K562 (cell line): ENCODE data around the gene SCG3. TPM values are rescaled to one million over a fixed set of nuclear protein-coding genes. Genes with fewer than 3 reads are reported as not detected.
A peak's percentile ranks its signal among the peaks of the same experiment; 100 is the strongest.

ENCODE experiments used
- ATAC-seq: fragments of 200-7000 bp; cut with Tn5 transposase; 3 replicates; pipeline ENCODE4 v1.9.1; 2020; ENCODE audit warnings: moderate library complexity
- BruUV-seq: library from RNA; stranded (reverse); fragments of 400-500 nt; replicated peaks from 2 replicates; lab custom pipeline; 2021; lab: Mats Ljungman, UMichigan
- CTCF ChIA-PET: fragments of 300-600 bp; formaldehyde crosslinking; extraction: SDS; loops from one replicate; lab custom pipeline; 2021; ENCODE audit warnings: low intra/inter-chr PET ratio; lab: Yijun Ruan, JAX
- POLR2A ChIA-PET: fragments of 300-600, 350-650 bp; sonication (Branson Sonifier 250); formaldehyde crosslinking; extraction: SDS; loops from one replicate; lab custom pipeline; 2021; ENCODE audit warnings: antibody characterized with exemption, inconsistent platforms; lab: Yijun Ruan, JAX
- DNase-seq, 4 experiments: peaks; one replicate each; pipeline versions ENCODE4 v3.0.0 to v3.0.0-alpha.2; 2011 to 2018; ENCODE audit warnings: low spot score in 3 of 4, mixed read lengths in 3 of 4; ENCODE audit errors: extremely low read depth in 1 of 4
- FAIRE-seq: peaks from 2 replicates; lab custom pipeline; 2011; peaks lifted over from hg19 to GRCh38; lab: Jason Lieb, UNC
- H2AFZ ChIP-seq: 2 replicates; pipeline ENCODE4 v1.6.0; 2011; ENCODE audit warnings: low read depth, low read length, control low read depth, inconsistent platforms
- H3K27ac ChIP-seq: fragments of 200-600 bp; 3 replicates; pipeline ENCODE4 v1.8.0; 2011; ENCODE audit warnings: low read depth, mild to moderate bottlenecking, control low read depth, inconsistent platforms, low read length, moderate library complexity, mixed read lengths; ENCODE audit errors: extremely low read depth
- H3K27me3 ChIP-seq, 2 experiments: fragments of 300-600 bp in 1 of 2; 2 replicates in 1 of 2; 3 replicates in 1 of 2; pipeline versions ENCODE4 v1.6.0 to v1.8.0; 2011; ENCODE audit warnings: inconsistent platforms in 2 of 2, low read length in 2 of 2, mild to moderate bottlenecking in 1 of 2, mixed read lengths in 1 of 2, moderate library complexity in 1 of 2; ENCODE audit not compliant: control insufficient read depth in 2 of 2, insufficient read depth in 2 of 2
- H3K36me3 ChIP-seq: fragments of 300-600 bp; 3 replicates; pipeline ENCODE4 v1.8.0; 2011; ENCODE audit warnings: mild to moderate bottlenecking, low read length, inconsistent platforms; ENCODE audit not compliant: control insufficient read depth, insufficient read depth
- H3K4me1 ChIP-seq, 2 experiments: fragments of 200-600 bp in 1 of 2; replicated peaks in 1 of 2; 2 replicates in 1 of 2; 3 replicates in 1 of 2; pipeline versions ENCODE4 v1.5.1 to v1.8.0; 2011; ENCODE audit warnings: inconsistent platforms in 2 of 2, low read length in 2 of 2, mild to moderate bottlenecking in 1 of 2, mixed read lengths in 1 of 2, moderate library complexity in 1 of 2; ENCODE audit not compliant: control insufficient read depth in 2 of 2, insufficient read depth in 2 of 2
- H3K4me2 ChIP-seq: 2 replicates; pipeline ENCODE4 v1.6.1; 2011; ENCODE audit warnings: low read length, control low read depth, inconsistent platforms, mixed read lengths; ENCODE audit not compliant: insufficient read depth
- H3K4me3 ChIP-seq: fragments of 200-600 bp; sonication (generic), shearing (Covaris generic); 2 replicates; pipeline ENCODE4 v1.5.1; 2016; ENCODE audit warnings: control low read depth, inconsistent platforms
- H3K79me2 ChIP-seq: fragments of 200-600 bp; 3 replicates; pipeline ENCODE4 v1.8.0; 2011; ENCODE audit warnings: low read length, inconsistent platforms; ENCODE audit not compliant: control insufficient read depth, insufficient read depth
- H3K9ac ChIP-seq, 2 experiments: 2 replicates each; pipeline versions ENCODE4 v1.6.0 to v1.6.1; 2011; ENCODE audit warnings: low read depth in 2 of 2, low read length in 2 of 2, control low read depth in 1 of 2, inconsistent platforms in 1 of 2, mild to moderate bottlenecking in 1 of 2, mixed read lengths in 1 of 2; ENCODE audit not compliant: insufficient read depth in 1 of 2
- H3K9me1 ChIP-seq: one replicate; pipeline ENCODE4 v1.6.0; 2011; ENCODE audit warnings: inconsistent platforms, mild to moderate bottlenecking, low read length, moderate library complexity; ENCODE audit not compliant: control insufficient read depth, insufficient read depth
- H3K9me3 ChIP-seq: replicated peaks from 2 replicates; pipeline ENCODE4 v1.5.1; 2011; ENCODE audit warnings: low read depth, low read length, inconsistent platforms; ENCODE audit not compliant: control insufficient read depth, insufficient read depth
- H4K20me1 ChIP-seq: replicated peaks from 2 replicates; pipeline ENCODE4 v1.6.1; 2011; ENCODE audit warnings: low read length, inconsistent platforms, mixed read lengths; ENCODE audit not compliant: control insufficient read depth, insufficient read depth
- BRF1 ChIP-seq: IDR thresholded peaks from 3 replicates; pipeline ENCODE4 v1.6.1; 2011; ENCODE audit warnings: borderline replicate concordance, mild to moderate bottlenecking; ENCODE audit not compliant: insufficient read length; ENCODE audit errors: extremely low read depth
- CREB5 ChIP-seq: fragments of 250-450 bp; sonication (Bioruptor Pico); IDR thresholded peaks from 2 replicates; pipeline ENCODE4 v1.5.0; 2020; ENCODE audit warnings: mild to moderate bottlenecking
- E4F1 ChIP-seq: fragments of 250-450 bp; sonication (Bioruptor Pico); IDR thresholded peaks from 2 replicates; pipeline ENCODE4 v1.5.0; 2021; ENCODE audit warnings: mild to moderate bottlenecking, borderline replicate concordance
- FOXJ3 ChIP-seq: sonication (generic); formaldehyde crosslinking; IDR thresholded peaks from 2 replicates; pipeline ENCODE4 v1.4.0; 2020; ENCODE audit warnings: mild to moderate bottlenecking, missing genetic modification reagents
- MAFK ChIP-seq: IDR thresholded peaks from 2 replicates; pipeline ENCODE4 v1.6.1; 2011; ENCODE audit warnings: low read length, improper control_type of control experiment
- MAZ ChIP-seq, 2 experiments: fragments of 450-650 bp in 1 of 2; sonication (generic) in 1 of 2; formaldehyde crosslinking; IDR thresholded peaks in 1 of 2; conservative IDR thresholded peaks in 1 of 2; 2 replicates each; pipeline versions ENCODE4 v1.4.0 to v1.5.0; 2020; ENCODE audit warnings: mild to moderate bottlenecking in 1 of 2, missing genetic modification reagents in 1 of 2
- NRF1 ChIP-seq, 2 experiments: fragments of 450-650 bp; IDR thresholded peaks in 1 of 2; conservative IDR thresholded peaks in 1 of 2; 2 replicates each; pipeline ENCODE4 v1.6.1; 2014; ENCODE audit warnings: mild to moderate bottlenecking in 2 of 2
- PCBP2 ChIP-seq: fragments of 200-400 bp; formaldehyde crosslinking; IDR thresholded peaks from 2 replicates; pipeline ENCODE4 v1.6.1; 2018; ENCODE audit warnings: low read length, low read depth, mild to moderate bottlenecking, moderate library complexity; ENCODE audit not compliant: poor library complexity, severe bottlenecking
- U2AF2 ChIP-seq: fragments of 200-400 bp; formaldehyde crosslinking; optimal IDR thresholded peaks from 2 replicates; pipeline ENCODE3; 2017; ENCODE audit warnings: low read depth, mild to moderate bottlenecking, low read length
- YBX1 ChIP-seq: fragments of 450-650 bp; IDR thresholded peaks from 2 replicates; pipeline ENCODE4 v1.7.1; 2016; ENCODE audit warnings: mild to moderate bottlenecking
- ZBED1 ChIP-seq: IDR thresholded peaks from 2 replicates; pipeline ENCODE4 v1.6.1; 2014
- WGBS: fragments of 100-300 bp; shearing (Covaris generic); methylation state at CpG from one replicate; pipeline ENCODE4 v1.1.6; 2016; ENCODE audit warnings: low coverage, mixed read lengths; ENCODE audit not compliant: insufficient coverage; ENCODE audit errors: missing lambda C conversion rate; 5-methylcytosine and 5-hydroxymethylcytosine counted together
- in situ Hi-C: fragments of 300-500 bp; cut with MboI; formaldehyde crosslinking; loops from 4 replicates; pipeline ENCODE4 v1.15.0; 2018; ENCODE audit warnings: inconsistent platforms, mixed read lengths
- intact Hi-C: fragments of 100-400 bp; cut with micrococcal nuclease; formaldehyde crosslinking; loops from 2 replicates; pipeline ENCODE4 v1.14.2; 2022
- polyA plus RNA-seq, 8 experiments: library from polyadenylated mRNA; depleted of rRNA in 4 of 8; stranded (reverse) in 5 of 8; unstranded in 3 of 8; fragments of >200 nt; fragmentation: Nextera tagmentation in 2 of 8; fragmentation: Illumina TruSeq in 1 of 8; extraction: Ambion mirVana in 2 of 8; extraction: Trizol in 1 of 8; gene quantifications; 2 replicates each; pipeline versions ENCODE4 v1.2.1 to v1.2.3, GENCODE V29; 2011 to 2014; ENCODE audit warnings: inconsistent platforms in 1 of 8, missing spikeins in 1 of 8
- total RNA-seq, 7 experiments: library from RNA; depleted of rRNA in 6 of 7; stranded (reverse); fragments of >200 nt in 6 of 7; fragmentation: Illumina TruSeq in 2 of 7; extraction: Trizol in 2 of 7; gene quantifications; 2 replicates each; pipeline versions ENCODE4 v1.2.1 to v1.2.3, GENCODE V29; 2011 to 2021; ENCODE audit warnings: low replicate concordance in 1 of 7

Gene SCG3
- total and polyA plus RNA-seq, 9 of the 15 experiments (the other 6 are each of a cell fraction or from before 2014, with no cell fraction given): 13.0 to 43.8 (median 21.0) TPM

GRCh38 chr15:51727141-51727897 is 46.0 kb downstream of the SCG3 start (continued):
- TF ChIP-seq E4F1 (CRISPR knock-in tag) (no peak), MAFK (0 out of 2 replicates have a peak, but pooled peaks have one; percentile 6)

- Histone ChIP-seq H3K9me1 (no peaks in the 10 kb centered on the region), H3K4me1 (peaks cover 7 to 49% of the 10 kb centered on the region in 2 experiments), H3K27ac (peak overlapping the region; percentile 49; the same call in 2 of the 3 replicates), H4K20me1 (no peaks in the 10 kb centered on the region), H3K27me3 (no peaks in the 10 kb centered on the region), H3K36me3 (peaks cover 4% of the 10 kb centered on the region; the same call in 1 of the 3 replicates), H3K9ac (peak overlapping the region; percentile 19 to 67; a peak in 2 of 4 replicates), H3K4me3 (no peak overlapping the region), H2AFZ (peak overlapping the region; percentile 69; the same call in 1 of the 2 replicates), H3K79me2 (peaks cover 22% of the 10 kb centered on the region), H3K4me2 (peak overlapping the region; percentile 47), H3K9me3 (no peaks in the 10 kb centered on the region)
- intact Hi-C loops: no loop called here
- 32% methylated on average over 5 of the region's 5 CpGs for WGBS
- no TSS peak for BruUV-seq
- ATAC-seq (peak; percentile 7), FAIRE-seq (no peak), DNase-seq (peak in 1 of 4 experiments; percentile 21)
- ChIA-PET POLR2A (interaction anchor here (1.3 kb wide), 1 partner anchor 9 kb away, joined by 3 read pairs; no protein-coding TSS in a partner anchor), CTCF (no interaction called here)
- in situ Hi-C loops: no loop called here
- no peak for TF ChIP-seq YBX1
- no peak for TF ChIP-seq PCBP2
- TF ChIP-seq U2AF2: no peak
- TF ChIP-seq MAZ (CRISPR knock-in tag; conservative IDR thresholded peaks at IDR 0.05 in 1 of 2, IDR thresholded peaks at IDR 0.05 in 1 of 2): peak in 1 of 2 experiments; percentile 13; a peak in 1 of 4 replicates
- no peak for TF ChIP-seq CREB5 (CRISPR knock-in tag)
- no peak for TF ChIP-seq ZBED1
- TF ChIP-seq NRF1 (conservative IDR thresholded peaks at IDR 0.05 in 1 of 2, IDR thresholded peaks at IDR 0.05 in 1 of 2): peak; percentile 27 to 34; a peak in 1 of 4 replicates
- TF ChIP-seq FOXJ3 (CRISPR knock-in tag): no peak
- TF ChIP-seq BRF1: no peak
Measured at GRCh38 chr15:51731549-51732267, 50.4 kb downstream of the SCG3 start.
